GM19395 (cell line): ENCODE measurements around the gene TRIM44.
"Not testable (repeated sequence)": the region's sequence is repeated elsewhere in the genome, so short reads cannot be mapped to it uniquely, and the experiment has no call there.

Experiments
- ATAC-seq: cut with Tn5 transposase; IDR thresholded peaks from one replicate; pipeline ENCODE4 v1.9.1; 2021; ENCODE audit warnings: mild to moderate bottlenecking, moderate library complexity; ENCODE audit not compliant: unreplicated experiment

Gene TRIM44

DNA sequence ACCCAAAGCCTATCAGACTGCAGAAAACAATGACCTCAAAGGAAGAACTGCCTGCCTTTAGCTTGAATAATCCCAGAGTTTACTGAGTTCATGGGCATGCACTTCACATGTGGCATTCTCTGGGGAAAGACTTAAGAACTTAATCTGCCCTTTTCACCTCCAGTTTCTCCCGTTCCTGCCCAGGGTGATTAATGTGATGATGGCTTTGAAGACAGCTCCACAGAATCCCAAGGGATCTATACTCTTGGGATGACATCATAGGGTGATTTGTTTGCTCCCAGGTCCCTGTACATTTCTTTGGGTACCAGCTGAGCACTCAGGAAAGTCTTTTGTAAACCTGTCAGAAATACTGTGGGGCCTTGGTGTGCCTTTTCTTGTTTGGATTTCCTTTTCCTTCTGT is 30.3 kb upstream of the TRIM44 start:
- ATAC-seq: no peak

GRCh38 chr11:35633827-35634423 is 28.6 kb upstream of the TRIM44 start:
- no peak for ATAC-seq

DNA sequence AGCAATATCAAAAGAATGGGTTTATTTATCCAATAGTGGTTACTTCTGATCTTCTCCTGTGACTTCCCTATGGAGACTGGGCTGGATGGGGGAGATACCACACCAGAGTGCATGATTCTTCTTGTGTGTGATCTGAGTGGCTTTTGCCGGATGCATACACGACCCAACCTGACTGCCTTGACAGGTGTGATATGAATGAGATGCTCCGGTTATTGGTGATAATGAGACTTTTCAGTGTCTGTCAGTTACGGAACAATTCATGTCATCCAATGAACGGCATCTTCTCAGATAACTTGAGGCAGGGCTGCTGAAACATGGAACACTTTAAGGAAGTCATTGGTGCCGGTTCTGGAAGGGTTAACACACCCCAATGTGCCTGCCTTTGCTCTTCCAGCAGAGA is 26.6 kb upstream of the TRIM44 start:
- no peak for ATAC-seq

- ATAC-seq: no peak
Measured at GRCh38 chr11:35639591-35640179, 22.9 kb upstream of the TRIM44 start.

DNA sequence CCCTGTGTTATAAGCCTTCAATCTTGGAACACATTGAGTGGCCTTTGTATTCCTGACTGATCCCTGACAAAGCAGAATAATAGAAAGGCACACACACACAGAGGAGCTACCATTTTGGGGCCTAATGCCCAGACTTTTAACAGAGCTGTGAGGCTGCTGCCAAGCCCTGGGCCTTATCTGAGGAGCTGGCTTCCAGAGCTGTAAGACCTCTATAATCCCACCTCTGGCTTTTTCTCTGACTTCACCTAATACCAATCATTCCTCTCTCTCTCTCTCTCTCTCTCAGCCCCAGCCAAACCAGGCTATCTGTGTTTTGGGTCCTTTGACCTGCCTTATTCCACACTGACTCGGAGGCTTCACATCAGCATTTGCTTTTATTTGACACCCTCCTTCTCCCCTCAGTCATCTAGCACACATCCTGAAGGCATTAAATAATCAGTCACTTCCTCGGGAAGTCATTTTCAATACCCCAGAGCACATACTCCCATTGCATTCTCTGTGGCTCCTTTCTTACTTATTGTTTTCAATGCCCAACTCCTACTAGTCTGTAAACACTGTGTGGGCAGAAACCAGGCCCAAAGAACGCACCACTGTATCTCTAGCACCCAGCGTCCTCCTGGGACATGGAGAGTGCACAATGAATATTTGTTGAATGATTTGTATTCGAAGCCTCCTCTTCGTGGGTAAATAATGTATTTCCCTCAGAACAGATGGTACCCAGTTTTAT is 21.2 kb upstream of the TRIM44 start:
- ATAC-seq: no peak

DNA sequence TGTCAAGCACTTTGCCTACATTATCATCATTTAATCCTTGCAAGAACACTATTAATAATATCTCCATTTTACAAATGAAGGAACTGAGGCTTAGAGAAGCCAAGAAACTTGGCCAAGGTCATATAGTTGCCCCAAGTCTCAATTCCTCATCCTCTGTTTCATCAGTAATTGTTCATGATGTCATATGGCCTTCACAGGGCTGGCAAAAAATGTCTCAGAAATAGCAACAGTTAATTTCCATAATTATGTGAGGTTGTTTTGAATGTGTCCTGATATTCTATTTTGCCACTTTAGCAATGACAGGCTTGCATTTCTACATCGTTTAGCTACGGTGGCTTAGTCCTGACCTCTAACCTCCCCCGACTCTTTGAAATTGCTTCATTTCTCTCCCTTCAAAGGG is 20.6 kb upstream of the TRIM44 start:
- ATAC-seq: no peak

GRCh38 chr11:35647421-35648093 is 15.0 kb upstream of the TRIM44 start:
- ATAC-seq: no peak

GRCh38 chr11:35650006-35650405 is 12.6 kb upstream of the TRIM44 start:
- ATAC-seq: no peak

- ATAC-seq: no peak
Measured at GRCh38 chr11:35650467-35650866, 12.1 kb upstream of the TRIM44 start.

DNA sequence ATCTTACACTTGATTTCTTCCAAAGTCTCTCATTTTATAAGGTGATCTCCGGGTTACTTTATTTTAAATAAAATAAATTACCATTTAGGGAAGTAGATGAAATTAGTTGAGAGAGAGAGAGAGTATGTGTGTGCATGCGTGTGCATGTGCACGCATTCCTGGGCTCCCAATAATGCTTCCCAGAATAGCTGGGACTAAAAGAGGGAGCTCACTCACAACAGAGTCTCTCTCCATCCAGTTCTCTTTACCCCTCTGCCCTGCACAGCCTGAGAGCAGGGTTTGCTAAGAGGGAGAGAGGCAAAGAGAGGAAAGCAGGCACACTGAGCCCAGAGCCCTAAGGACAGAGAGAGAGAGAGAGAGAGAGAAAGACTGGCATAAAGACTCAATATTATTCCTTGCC is 11.3 kb upstream of the TRIM44 start:
- no peak for ATAC-seq

DNA sequence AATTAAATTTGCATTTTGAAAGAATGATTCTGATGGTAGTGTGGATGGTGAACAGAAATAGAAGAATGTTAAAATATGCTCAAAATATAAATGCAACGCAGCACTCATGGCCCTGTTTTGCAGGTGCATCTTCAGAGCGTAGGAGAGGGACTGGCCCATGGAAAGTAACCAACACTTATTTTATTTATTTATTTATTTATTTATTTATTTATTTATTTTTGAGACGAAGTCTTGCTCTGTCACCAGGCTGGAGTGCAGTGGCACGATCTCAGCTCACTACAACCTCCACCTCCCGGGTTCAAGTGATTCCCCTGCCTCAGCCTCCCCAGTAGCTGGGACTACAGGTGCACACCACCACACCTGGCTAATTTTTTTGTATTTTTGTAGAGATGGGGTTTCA is 9.8 kb upstream of the TRIM44 start:
- ATAC-seq: not testable (repeated sequence)

DNA sequence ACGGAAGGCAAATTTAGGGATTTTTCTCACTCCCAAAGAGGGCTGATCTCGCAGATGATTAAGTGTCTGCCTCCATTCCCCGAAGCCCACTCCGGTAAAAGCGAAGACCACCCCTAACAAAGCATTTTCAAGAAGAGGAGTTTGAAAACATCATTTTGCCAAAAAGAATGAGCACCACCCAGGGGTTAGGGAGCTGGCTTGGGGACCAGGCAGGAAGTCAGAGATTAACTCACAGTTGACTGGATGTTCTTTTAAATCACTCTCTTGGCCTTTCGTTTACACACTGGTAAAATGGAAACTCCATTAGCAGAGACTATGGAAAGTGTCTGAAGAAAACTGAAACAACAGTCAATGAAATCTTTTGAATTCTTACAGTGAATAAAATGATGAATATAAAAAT is 7.9 kb upstream of the TRIM44 start:
- ATAC-seq: no peak

DNA sequence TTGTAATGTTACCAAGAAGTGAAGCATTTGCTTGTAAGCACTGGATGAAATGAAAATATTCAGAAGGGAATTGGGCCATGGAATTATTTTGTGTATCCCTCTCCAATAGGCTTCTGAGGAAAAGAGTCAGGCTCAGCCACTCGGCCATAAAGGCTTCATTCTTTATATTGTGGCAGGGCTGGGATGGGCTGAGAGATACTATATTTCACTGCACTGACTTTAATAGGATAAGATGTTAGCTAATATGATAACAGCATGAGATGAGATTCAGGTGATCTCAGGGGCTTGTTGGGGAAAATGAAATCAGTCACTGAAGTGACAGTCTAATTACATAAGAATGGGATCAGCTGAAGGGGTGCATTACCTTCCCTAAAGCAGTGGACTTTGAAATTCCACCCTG is 7.3 kb upstream of the TRIM44 start:
- ATAC-seq: no peak

DNA sequence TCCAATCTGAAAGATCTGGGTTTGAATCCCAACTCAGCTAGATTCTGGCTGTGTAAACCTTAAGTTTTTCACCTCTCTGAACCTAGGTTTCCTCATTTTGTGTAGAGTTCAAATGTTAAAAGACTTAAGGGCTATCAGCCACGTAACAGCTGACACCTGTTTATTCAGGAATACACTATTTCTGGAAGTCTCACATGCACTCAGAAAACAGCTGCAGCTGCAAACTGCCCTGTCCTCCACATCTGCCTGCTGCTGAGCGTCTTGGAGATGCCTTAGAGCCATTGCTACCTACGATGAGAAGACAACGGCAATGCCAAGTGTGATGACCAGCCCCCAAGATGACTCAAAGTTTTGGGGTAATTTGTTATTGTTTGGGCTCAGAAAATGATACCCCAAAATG is 6.7 kb upstream of the TRIM44 start:
- no peak for ATAC-seq

GRCh38 chr11:35658020-35658948 is 4.3 kb upstream of the TRIM44 start:
- ATAC-seq: no peak

DNA sequence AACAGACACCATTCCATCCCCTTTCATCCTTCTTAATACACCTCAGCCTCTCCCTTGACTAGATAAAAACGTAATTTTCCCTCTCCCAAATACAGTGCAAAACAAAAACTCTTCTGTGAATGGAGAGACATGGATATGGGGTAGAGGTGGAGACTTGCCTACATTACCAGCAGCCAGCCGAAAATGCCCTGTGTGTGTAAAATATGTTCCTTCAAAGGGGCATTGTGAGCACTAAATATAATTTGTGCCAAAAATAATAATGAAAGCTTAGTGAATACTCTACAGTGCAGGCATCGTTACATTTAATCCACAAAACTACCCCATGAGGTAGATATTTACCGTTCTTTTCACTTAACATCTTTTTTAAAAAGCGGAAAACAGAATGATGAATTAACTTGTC is 1.0 kb upstream of the TRIM44 start:
- ATAC-seq: no peak

DNA sequence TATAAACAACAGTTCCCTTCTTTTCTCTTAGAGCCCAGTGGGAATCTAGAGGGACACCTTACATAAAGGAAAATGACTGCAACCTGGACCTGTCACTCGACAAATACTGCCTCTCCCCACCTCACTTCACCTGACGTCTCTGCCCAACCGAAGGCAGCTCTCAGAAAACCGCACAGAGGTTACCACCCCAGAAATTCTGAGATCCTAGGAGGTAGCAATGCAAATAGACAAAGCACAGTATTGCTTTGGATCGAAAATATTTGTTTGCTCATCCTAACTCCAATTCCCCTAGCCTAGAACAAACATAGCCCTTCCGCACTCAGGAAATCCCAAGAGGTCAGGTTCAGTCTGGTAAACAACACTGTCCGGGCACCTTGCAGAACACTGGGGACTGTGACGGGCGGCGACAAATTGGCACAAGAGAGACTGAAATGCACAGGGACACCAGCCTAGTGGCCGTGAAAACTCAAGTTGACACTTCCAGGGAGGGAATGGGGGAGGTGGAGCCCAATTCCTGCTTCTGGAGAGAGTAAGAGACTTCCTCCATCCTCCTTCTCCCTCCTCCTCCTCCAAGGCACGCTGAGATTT is 420 bp upstream of the TRIM44 start:
- peak; percentile 62 for ATAC-seq

DNA sequence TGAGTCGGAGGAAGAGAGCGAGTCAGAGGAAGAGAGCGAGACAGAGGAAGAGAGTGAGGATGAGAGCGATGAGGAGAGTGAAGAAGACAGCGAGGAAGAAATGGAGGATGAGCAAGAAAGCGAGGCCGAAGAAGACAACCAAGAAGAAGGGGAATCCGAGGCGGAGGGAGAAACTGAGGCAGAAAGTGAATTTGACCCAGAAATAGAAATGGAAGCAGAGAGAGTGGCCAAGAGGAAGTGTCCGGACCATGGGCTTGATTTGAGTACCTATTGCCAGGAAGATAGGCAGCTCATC is 780 bp downstream of the TRIM44 start:
- no peak for ATAC-seq

DNA sequence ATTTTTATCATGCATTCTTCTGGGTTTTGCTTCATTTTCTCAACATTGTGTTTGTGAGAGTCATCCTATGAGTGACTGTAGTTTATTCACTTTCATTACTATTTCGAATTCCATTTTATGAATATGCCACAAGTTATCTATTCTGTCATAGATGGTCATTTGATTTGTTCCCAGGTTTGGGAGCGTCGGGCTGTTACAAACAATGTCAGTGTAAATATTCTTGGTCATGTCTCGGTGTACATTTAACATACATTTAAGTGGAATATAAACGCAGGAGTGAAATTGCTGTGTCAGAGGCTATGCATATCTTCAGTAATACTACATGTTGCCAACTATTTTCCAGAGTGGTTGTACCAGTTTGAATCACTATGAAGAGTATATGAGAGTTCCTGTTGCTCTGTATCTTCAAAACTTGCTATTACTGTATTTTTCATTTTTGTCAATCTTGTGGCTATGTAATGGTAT is 2.4 kb downstream of the TRIM44 start:
- ATAC-seq: no peak

DNA sequence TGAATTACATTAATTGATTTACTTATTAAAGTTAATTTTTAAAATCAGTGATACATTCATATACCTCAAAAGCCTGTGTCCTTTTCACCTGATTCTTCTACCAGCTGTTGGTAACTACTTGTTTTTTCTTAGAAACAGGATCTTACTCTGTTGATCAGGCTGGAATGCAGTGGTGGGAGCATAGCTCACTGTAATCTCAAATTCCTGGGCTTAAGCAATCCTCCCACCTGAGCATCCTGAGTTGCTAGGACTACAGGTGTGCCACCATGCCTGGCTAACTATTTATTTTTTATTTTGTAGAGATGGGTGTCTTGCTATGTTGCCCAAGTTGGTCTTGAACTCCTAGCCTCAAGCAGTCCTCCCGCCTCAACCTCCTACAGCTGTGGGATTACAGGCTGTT is 4.7 kb downstream of the TRIM44 start:
- ATAC-seq: no peak

- not testable (repeated sequence) for ATAC-seq
Measured at GRCh38 chr11:35668350-35668749, 5.8 kb downstream of the TRIM44 start.
